ENCODE results near the gene HGFAC.

HGFAC gene

DNA sequence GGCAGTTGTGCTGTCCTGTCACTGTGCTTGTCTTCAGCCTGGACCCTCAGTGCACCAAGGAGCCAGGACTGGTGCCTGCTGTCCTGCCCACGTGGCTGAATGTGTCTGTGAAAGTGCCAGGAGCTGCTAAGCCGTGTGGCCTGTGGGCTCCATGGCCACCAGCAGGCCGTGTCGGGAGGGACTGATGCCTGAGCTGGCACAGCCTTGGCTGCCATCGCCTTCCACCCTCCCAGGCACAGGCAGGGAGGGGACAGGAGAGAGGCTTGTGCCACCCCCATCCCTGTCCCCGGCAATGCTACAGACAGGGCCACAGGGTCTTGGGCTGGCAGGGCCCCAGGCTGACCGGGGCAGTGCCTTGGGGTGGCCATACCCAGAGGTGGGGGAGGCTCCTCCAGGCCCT, 46.1 kb downstream of the HGFAC start:
- H3K4me3 ChIP-seq (replicated peaks; ENCODE audit: low read depth, low read length): no peak overlapping the region
- TF ChIP-seq, protein P1, sequence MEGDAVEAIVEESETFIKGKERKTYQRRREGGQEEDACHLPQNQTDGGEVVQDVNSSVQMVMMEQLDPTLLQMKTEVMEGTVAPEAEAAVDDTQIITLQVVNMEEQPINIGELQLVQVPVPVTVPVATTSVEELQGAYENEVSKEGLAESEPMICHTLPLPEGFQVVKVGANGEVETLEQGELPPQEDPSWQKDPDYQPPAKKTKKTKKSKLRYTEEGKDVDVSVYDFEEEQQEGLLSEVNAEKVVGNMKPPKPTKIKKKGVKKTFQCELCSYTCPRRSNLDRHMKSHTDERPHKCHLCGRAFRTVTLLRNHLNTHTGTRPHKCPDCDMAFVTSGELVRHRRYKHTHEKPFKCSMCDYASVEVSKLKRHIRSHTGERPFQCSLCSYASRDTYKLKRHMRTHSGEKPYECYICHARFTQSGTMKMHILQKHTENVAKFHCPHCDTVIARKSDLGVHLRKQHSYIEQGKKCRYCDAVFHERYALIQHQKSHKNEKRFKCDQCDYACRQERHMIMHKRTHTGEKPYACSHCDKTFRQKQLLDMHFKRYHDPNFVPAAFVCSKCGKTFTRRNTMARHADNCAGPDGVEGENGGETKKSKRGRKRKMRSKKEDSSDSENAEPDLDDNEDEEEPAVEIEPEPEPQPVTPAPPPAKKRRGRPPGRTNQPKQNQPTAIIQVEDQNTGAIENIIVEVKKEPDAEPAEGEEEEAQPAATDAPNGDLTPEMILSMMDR (IDR thresholded peaks at IDR 0.05; ENCODE audit: low read depth, low read length, missing control alignments): no peak
- DNase-seq (ENCODE audit: extremely low read depth, low read depth): no peak

DNA sequence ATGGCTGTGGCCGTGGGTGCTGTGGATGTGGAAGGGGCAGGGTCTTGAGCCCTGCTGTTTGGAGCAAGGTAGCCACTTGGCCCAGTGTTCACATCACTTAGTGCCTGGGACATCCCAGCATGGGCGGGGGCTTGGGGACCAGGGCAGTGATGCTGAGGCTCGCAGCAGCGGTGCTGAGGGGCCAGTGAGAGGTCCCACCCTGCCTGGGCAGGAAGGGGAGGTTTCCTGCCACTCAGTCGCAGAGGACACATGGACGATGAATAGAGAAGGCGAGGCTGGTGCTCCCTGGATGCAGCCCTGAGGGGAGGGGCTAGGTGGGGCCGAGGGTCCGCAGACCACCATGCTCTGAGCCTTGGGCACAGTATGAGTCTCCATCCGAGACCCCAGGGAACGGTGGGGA, 47.1 kb downstream of the HGFAC start:
- TF ChIP-seq, protein P1 (IDR thresholded peaks at IDR 0.05; ENCODE audit: low read depth, low read length, missing control alignments): no peak
- H3K4me3 ChIP-seq (replicated peaks; ENCODE audit: low read depth, low read length): no peak overlapping the region
- no peak for DNase-seq (ENCODE audit: extremely low read depth, low read depth)

DNA sequence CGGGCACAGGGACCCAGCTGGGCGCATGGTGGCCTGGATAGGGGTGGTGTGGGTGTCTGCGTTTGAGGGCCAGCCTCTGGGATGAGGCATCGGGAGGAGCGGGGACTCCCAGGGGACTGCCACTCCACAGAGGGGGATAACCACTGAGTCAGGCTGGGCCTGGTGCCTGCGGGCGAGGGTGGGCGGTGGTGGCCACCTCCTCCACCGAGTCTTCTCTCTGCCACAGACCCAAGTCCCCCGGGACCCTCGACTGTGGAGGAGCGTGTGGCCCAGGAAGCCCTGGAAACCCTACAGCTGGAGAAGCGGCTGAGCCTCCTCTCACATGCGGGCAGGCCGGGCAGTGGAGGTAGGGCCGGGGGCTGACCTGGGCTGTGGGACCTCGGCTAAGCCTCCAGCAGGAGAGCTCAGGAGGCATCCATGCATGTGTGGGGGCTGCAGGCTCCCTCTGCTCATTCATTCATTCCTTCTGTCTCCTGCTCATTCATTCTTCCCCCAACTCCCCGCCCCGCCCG, 47.7 kb downstream of the HGFAC start:
- TF ChIP-seq, protein P1 (IDR thresholded peaks at IDR 0.05; ENCODE audit: low read depth, low read length, missing control alignments): no peak
- no peak overlapping the region for H3K4me3 ChIP-seq (replicated peaks; ENCODE audit: low read depth, low read length)
- no peak for DNase-seq (ENCODE audit: extremely low read depth, low read depth)

DNA sequence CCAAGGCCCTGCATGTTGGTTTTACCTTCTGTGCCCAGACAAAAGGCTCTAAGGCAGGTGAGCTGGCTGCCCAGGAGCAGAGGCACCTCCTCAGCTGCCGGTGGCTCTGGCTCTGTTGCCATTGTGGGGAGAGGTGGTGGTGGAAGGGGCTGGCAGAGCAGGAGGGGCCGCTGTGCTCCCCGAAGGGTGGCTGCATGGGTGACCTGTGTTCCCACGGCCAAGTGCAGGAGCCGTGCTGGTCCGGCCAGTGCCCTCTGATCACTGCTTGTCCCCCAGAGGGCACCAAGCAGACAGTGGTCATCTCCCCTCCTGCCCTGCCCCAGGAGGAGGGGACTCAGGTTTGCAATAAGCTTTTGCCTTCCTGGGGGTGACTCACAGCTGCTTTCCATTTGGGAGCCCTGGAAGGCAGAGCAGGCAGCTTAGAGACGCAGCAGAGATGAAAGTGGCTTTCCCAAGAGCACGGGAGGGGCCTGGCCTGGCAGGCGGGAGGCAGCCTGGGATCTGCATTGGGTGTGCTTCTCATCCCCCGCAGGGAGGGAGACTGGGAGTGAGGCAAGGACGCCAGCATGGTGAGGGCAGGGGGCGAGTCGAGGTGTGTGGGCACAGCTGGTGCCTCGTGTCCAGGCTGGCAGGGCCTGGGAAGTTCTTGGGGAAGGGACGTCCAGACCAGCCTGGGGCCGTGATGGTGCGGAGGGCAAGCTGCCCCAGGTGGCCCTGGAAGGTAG, 50.1 kb downstream of the HGFAC start:
- TF ChIP-seq, protein P1 (IDR thresholded peaks at IDR 0.05; ENCODE audit: low read depth, low read length, missing control alignments): no peak
- peak; percentile 24 for DNase-seq (ENCODE audit: extremely low read depth, low read depth)
- H3K4me3 ChIP-seq (replicated peaks; ENCODE audit: low read depth, low read length): no peak overlapping the region

DNA sequence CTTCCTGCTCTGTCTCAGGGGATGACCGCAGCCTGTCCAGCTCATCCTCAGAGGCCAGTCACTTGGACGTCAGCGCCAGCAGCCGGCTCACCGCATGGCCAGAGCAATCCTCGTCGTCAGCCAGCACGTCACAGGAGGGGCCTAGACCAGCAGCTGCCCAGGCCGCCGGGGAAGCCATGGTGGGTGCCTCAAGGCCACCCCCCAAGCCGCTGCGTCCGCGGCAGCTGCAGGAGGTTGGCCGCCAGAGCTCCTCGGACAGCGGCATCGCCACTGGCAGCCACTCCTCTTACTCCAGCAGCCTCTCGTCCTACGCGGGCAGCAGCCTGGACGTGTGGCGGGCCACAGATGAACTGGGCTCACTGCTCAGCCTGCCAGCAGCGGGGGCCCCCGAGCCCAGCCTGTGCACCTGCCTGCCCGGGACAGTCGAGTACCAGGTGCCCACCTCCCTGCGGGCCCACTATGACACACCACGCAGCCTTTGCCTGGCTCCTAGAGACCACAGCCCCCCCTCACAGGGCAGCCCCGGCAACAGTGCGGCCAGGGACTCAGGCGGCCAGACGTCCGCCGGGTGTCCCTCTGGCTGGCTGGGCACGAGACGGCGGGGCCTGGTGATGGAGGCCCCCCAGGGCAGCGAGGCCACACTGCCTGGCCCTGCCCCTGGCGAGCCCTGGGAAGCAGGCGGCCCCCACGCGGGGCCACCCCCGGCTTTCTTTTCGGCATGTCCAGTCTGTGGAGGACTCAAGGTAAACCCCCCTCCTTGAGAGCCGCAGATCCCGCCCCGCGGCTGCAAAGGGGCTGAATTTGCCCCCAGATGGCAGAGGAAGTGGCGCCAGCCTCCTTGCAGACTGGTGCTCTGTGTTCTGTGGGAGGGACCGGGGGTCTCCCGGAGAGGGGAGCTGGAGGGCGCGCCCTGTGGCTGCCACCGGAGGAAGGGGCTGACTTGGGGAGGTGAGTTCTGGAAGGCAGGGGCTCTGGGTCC, 51.3 kb downstream of the HGFAC start:
- TF ChIP-seq, protein P1 (IDR thresholded peaks at IDR 0.05; ENCODE audit: low read depth, low read length, missing control alignments): no peak
- no peak for DNase-seq (ENCODE audit: extremely low read depth, low read depth)
- no peak overlapping the region for H3K4me3 ChIP-seq (replicated peaks; ENCODE audit: low read depth, low read length)

DNA sequence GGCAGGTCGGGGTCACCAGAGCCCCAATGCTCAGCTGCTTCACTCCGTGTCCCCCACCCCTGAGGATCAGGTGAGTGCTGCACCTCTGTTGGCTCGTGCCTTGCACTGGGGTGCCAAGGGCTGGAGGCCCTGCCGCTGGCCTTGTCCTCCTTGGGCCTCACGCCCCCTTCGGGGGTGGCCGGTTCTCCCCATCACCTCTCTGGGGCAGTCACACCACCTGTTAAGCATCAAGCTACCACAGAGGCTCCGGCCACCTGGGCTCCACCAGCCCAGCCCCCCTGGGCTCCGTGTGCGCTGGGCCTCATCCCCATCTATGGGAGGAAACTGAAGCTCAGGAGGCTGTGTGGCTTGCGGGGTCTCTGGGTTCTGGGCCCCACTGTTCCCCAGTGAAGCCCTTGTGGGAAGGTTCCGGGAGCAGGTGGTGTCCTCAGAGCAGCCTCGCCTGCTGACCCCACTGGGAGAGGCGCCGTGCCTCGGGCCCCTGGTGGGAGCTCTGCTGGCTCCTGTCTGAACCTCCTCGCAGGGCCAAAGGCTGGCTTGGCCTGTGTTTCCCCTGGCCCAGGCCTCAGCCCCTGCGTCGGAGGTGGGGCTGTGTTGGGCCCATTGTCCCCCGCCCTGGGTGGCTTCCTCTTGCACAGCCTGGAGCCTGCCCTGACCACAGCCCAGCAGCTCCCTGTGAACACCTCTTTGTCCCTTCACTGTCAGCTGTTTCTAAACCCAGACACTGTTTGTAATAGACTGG, 52.1 kb downstream of the HGFAC start:
- no peak overlapping the region for H3K4me3 ChIP-seq (replicated peaks; ENCODE audit: low read depth, low read length)
- TF ChIP-seq, protein P1 (IDR thresholded peaks at IDR 0.05; ENCODE audit: low read depth, low read length, missing control alignments): no peak
- no peak for DNase-seq (ENCODE audit: extremely low read depth, low read depth)
